Measurements from ENCODE around the gene CASP2.

DNA sequence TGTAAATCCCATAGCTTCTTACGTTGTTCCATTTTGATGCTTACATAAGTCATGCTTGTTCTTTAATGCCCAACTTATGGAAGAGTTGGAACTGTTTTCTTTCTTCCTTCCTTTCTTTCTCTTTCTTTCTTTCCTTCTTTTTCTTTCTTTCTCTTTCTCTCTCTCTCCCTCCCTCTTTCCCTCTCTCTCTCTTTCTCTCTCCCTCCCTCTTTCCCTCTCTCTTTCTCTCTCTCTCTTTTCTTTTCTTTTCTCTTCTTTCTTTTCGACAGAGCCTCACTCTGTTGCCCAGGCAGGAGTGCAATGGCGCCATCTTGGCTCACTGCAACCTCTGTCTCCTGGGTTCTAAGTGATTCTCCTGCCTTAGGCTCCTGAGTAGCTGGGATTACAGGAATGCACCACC lies 55.4 kb downstream of the CASP2 start:
- TF ChIP-seq, protein P1, sequence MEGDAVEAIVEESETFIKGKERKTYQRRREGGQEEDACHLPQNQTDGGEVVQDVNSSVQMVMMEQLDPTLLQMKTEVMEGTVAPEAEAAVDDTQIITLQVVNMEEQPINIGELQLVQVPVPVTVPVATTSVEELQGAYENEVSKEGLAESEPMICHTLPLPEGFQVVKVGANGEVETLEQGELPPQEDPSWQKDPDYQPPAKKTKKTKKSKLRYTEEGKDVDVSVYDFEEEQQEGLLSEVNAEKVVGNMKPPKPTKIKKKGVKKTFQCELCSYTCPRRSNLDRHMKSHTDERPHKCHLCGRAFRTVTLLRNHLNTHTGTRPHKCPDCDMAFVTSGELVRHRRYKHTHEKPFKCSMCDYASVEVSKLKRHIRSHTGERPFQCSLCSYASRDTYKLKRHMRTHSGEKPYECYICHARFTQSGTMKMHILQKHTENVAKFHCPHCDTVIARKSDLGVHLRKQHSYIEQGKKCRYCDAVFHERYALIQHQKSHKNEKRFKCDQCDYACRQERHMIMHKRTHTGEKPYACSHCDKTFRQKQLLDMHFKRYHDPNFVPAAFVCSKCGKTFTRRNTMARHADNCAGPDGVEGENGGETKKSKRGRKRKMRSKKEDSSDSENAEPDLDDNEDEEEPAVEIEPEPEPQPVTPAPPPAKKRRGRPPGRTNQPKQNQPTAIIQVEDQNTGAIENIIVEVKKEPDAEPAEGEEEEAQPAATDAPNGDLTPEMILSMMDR (IDR thresholded peaks at IDR 0.05), result no peak
- no peak for TF ChIP-seq POLR2A (IDR thresholded peaks at IDR 0.05)
